Nephron (organoid): ENCODE data around the gene COL15A1.

Experiments used
- H3K27ac Mint-ChIP-seq, 3 experiments: 2 replicates each; pipeline ENCODE4 v1.8.0; 2020; ENCODE audit warnings: mixed read lengths in 3 of 3, mild to moderate bottlenecking in 2 of 3, moderate library complexity in 1 of 3
- H3K27me3 Mint-ChIP-seq: 2 replicates; pipeline ENCODE4 v1.8.0; 2021; ENCODE audit warnings: low read depth, mild to moderate bottlenecking, moderate library complexity, mixed read lengths
- H3K36me3 Mint-ChIP-seq: 2 replicates; pipeline ENCODE4 v1.8.0; 2020; ENCODE audit warnings: low read depth, mixed read lengths
- H3K4me1 Mint-ChIP-seq: 2 replicates; pipeline ENCODE4 v1.8.0; 2020; ENCODE audit warnings: mixed read lengths
- H3K4me3 Mint-ChIP-seq, 3 experiments: 2 replicates each; pipeline ENCODE4 v1.8.0; 2020; ENCODE audit warnings: mild to moderate bottlenecking in 3 of 3, mixed read lengths in 3 of 3, moderate library complexity in 2 of 3
- H3K9me3 Mint-ChIP-seq: 2 replicates; pipeline ENCODE4 v1.8.0; 2020; ENCODE audit warnings: mixed read lengths
- TF ChIP-seq, protein P1 (sequence below), 3 experiments: fragments of 200-600 bp; sonication (generic); IDR thresholded peaks; one replicate each; pipeline ENCODE4 v1.5.0; 2021; ENCODE audit warnings: antibody characterized with exemption in 3 of 3; ENCODE audit not compliant: unreplicated experiment in 3 of 3

COL15A1 gene

DNA sequence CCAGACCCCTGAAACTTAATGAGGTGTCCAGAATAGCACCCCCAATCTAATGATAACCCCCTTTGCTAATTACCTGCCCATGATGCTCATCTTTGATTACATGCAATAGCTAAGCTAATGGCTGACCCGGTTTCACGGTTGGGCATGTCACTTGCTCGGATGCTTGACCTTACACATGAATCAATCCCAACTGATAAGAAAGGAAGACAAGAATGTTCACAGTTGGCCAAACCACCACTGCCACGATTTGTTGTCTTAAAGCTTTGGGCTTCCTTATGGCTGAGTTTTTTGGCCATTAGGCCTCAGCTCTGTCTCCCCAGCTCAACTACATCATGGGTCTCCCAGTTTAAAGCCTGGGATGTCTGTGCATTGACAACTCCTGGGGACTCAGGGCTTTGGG is 108.1 kb downstream of the COL15A1 start:
- Mint-ChIP-seq H3K4me3 (no peak overlapping the region), H3K27ac (peak overlapping the region in 2 of 3 experiments; percentile 65 to 90), H3K4me1 (peaks cover 8% of the 10 kb centered on the region), H3K27me3 (peaks cover 5% of the 10 kb centered on the region), H3K9me3 (no peaks in the 10 kb centered on the region), H3K36me3 (no peaks in the 10 kb centered on the region)
- TF ChIP-seq, protein P1, sequence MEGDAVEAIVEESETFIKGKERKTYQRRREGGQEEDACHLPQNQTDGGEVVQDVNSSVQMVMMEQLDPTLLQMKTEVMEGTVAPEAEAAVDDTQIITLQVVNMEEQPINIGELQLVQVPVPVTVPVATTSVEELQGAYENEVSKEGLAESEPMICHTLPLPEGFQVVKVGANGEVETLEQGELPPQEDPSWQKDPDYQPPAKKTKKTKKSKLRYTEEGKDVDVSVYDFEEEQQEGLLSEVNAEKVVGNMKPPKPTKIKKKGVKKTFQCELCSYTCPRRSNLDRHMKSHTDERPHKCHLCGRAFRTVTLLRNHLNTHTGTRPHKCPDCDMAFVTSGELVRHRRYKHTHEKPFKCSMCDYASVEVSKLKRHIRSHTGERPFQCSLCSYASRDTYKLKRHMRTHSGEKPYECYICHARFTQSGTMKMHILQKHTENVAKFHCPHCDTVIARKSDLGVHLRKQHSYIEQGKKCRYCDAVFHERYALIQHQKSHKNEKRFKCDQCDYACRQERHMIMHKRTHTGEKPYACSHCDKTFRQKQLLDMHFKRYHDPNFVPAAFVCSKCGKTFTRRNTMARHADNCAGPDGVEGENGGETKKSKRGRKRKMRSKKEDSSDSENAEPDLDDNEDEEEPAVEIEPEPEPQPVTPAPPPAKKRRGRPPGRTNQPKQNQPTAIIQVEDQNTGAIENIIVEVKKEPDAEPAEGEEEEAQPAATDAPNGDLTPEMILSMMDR (IDR thresholded peaks at IDR 0.05; ENCODE audit: unreplicated experiment in 3 of 3): no peak

DNA sequence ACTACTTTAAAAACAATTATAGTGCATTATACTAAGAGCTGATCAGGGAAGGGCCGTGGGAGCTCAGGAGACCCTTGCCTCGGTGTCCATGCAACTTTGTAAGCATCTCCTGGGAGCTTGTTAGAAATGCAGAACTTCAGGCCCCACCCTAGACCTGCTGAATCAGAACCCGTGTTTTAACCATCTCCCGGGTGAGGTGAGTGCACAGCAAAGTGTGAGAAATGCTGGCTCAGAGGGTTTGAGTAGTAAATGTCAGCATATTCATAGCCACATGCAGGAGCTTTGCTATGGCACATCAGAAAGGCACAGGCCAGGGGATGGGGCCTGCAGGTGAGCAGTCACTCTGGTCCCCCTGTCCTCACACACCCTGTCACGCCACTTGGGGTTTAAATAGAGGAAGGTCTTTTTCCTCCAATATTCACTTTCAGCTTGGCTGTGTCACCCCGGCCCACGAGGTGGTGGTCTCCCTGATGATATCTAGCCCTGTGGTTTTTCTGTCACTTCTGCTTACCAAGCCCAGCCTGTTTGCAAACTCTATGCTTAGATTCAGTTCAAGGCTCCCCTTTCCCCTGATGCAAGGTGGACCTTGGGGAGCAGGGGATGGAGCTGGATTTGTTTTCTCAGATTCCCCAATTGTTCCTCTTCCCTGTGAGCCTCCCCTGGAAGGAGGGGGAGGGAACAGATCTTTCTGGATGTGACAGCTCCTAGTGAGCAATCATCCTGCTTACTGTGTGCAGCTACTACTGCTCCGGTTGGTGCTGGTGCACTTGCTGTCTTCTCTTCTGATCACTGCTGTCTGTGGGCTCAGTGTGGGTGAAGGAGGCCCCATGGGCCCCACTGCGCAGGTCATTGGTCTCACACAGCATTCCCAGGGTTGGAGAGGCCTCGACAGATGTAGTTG is 109.4 kb downstream of the COL15A1 start:
- Mint-ChIP-seq H3K4me3 (no peak overlapping the region), H3K27me3 (peaks cover 5% of the 10 kb centered on the region), H3K9me3 (no peaks in the 10 kb centered on the region), H3K4me1 (peaks cover 10% of the 10 kb centered on the region), H3K36me3 (no peaks in the 10 kb centered on the region), H3K27ac (peak overlapping the region in 1 of 3 experiments; percentile 26)
- TF ChIP-seq, protein P1 (IDR thresholded peaks at IDR 0.05; ENCODE audit: unreplicated experiment in 3 of 3): no peak

DNA sequence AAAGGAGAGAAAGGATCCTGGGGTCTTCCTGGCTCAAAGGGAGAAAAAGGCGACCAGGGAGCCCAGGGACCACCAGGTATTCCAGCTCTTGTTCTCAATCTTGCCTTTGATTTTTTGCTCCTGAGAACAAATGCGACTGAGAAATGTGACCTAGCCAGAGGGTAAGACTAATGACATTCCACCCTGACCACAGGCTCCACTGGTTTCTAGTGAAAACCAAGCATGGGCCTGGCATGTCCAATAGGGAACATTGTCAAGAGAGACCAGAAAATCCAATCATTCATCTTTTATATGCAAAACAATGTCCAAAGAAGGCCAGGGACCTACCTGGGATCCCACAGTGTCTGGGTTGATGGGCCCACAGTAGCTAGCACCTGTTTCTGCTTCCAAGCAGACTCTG is 110.9 kb downstream of the COL15A1 start:
- TF ChIP-seq, protein P1 (IDR thresholded peaks at IDR 0.05; ENCODE audit: unreplicated experiment in 3 of 3): no peak
- H3K4me3 Mint-ChIP-seq: no peak overlapping the region
- H3K9me3 Mint-ChIP-seq: no peaks in the 10 kb centered on the region
- H3K4me1 Mint-ChIP-seq: peaks cover 13% of the 10 kb centered on the region
- H3K27ac Mint-ChIP-seq: no peak overlapping the region
- peaks cover 5% of the 10 kb centered on the region for H3K27me3 Mint-ChIP-seq
- H3K36me3 Mint-ChIP-seq: no peaks in the 10 kb centered on the region

DNA sequence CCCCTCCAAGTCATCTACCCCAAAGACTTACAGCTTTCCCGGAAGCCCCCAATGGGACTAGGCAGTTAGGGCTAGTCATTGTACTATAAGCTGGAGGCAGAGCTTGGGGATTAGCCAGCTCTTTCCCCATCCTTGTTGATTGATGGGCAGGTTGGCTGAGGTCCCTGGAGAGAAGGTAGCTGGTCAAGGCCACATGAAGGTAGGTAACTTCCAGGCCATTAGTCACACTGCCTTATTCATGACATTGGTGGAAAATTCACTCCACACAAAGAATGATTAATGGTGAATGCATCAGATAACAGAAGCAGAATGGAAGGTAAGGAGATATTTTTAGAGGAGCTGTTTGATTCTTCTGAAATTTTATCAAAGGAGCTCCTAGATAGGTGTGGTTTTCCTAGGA is 111.7 kb downstream of the COL15A1 start:
- Mint-ChIP-seq H3K36me3 (no peaks in the 10 kb centered on the region), H3K27me3 (peaks cover 5% of the 10 kb centered on the region), H3K9me3 (no peaks in the 10 kb centered on the region), H3K4me1 (peaks cover 13% of the 10 kb centered on the region), H3K27ac (no peak overlapping the region), H3K4me3 (no peak overlapping the region)
- TF ChIP-seq, protein P1 (IDR thresholded peaks at IDR 0.05; ENCODE audit: unreplicated experiment in 3 of 3): no peak

DNA sequence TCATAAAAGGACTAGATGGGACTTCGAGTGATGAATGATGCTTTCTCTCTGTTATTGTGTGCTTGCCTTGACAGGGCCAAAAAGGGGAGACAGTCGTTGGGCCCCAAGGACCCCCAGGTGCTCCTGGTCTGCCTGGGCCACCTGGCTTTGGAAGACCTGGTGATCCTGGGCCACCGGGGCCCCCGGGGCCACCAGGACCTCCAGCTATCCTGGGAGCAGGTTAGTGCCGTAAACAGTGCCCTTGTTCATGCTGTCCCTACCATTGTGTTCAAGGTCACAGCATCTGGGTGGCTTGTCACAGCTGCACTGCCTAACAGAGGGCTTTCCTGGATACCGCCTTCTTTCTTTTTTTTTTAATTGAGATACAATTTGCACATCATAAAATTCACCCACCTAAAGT is 112.5 kb downstream of the COL15A1 start:
- TF ChIP-seq, protein P1 (IDR thresholded peaks at IDR 0.05; ENCODE audit: unreplicated experiment in 3 of 3): no peak
- H3K9me3 Mint-ChIP-seq: no peaks in the 10 kb centered on the region
- H3K27ac Mint-ChIP-seq: no peak overlapping the region
- H3K27me3 Mint-ChIP-seq: peaks cover 5% of the 10 kb centered on the region
- no peak overlapping the region for H3K4me3 Mint-ChIP-seq
- H3K4me1 Mint-ChIP-seq: peaks cover 17% of the 10 kb centered on the region
- no peaks in the 10 kb centered on the region for H3K36me3 Mint-ChIP-seq
